GM18502 (cell line): ENCODE results near the gene STRIP1.

Experiments
- ATAC-seq: cut with Tn5 transposase; IDR thresholded peaks from one replicate; pipeline ENCODE4 v1.9.1; 2021; ENCODE audit warnings: mild to moderate bottlenecking; ENCODE audit not compliant: unreplicated experiment, poor library complexity

Gene STRIP1

GRCh38 chr1:110087812-110088738, 53.7 kb downstream of the STRIP1 start:
- ATAC-seq = peak; percentile 72

DNA sequence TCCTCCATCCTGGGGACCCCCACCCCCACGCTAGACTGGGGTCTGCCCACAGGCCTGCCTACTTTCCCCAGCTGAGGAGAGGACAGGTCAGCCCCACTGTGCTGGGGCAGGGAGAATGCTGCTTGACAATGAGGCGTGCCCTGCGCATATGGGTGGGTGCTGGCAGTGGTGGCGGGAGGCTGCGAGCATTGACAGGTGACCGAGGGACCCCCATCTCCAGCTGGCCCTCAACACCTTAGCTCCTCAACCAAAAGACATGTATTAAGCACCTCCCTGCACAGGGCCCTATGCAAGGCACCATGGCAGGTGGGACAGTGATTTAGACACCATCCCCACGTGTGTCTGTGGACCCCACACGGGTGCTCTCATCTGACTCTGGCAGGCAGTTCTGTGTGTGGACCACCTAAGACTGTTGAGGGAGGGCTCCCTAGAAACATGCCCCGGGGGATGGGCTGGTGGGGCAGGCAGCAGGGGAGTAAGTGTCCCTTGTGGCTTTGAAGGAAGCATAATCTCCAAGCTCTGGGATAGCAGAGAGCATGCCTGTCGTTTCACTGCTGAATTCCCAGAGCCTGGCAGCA, 54.4 kb downstream of the STRIP1 start:
- ATAC-seq = no peak

GRCh38 chr1:110089561-110090275, 55.3 kb downstream of the STRIP1 start:
- no peak for ATAC-seq

GRCh38 chr1:110091381-110091780, 57.0 kb downstream of the STRIP1 start:
- no peak for ATAC-seq

DNA sequence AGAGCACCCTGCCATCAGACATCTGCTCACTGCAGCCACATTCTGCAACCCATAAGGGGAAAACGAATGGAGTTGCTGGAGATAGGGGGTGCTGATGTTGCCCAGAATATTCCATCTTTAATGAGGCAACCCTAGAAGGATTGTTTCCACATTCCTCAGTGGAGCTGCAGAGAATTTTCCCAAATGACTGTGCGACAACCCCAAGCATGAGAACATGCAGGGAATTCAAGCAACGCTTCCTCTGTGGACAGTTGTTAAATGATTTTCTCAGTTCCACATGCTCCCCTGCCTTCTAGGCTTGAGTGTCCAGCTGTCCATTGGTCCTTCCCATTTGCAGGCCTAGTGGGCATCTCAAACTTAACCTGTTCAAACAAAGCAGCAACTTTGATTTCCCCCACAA, 57.4 kb downstream of the STRIP1 start:
- ATAC-seq = no peak

GRCh38 chr1:110092991-110093390, 58.6 kb downstream of the STRIP1 start:
- no peak for ATAC-seq

DNA sequence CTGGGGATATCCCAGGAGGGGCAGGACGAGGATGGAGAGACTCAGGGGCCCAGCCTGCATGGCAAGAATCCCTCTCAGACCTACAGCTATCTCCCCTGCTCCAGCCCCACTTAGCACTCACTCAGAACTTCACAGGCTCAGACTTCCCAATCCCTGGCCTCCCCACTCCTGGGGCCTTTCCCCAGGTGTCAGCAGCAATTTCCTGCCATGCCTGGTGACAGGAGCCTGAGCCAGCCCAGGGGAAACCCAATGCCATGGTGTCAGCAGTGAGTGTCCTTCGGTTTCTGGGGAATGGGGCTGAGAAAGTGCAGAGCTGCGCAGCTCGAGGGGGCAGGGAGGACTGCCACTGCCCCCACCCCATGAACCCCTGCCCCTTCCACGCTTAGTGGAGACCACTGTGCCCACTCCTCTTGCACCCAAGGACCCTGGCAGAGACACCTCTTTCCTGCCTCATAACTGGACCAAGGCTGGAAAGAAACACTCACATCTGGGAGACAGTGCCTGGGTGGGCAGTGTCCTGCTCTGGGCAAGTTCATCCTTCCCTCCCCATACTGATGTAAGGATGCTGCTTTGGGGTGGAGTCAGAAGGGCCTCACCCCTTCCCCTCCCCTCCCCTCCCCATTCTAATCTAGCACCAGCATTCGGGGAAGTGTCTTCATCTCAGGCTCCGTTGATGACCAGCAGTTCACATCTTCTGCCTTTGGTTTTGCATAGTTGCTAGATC, 60.7 kb downstream of the STRIP1 start:
- ATAC-seq = no peak

- no peak for ATAC-seq
Observed at GRCh38 chr1:110097507-110098221, 63.2 kb downstream of the STRIP1 start.

GRCh38 chr1:110098222-110099026, 64.0 kb downstream of the STRIP1 start:
- ATAC-seq = no peak

DNA sequence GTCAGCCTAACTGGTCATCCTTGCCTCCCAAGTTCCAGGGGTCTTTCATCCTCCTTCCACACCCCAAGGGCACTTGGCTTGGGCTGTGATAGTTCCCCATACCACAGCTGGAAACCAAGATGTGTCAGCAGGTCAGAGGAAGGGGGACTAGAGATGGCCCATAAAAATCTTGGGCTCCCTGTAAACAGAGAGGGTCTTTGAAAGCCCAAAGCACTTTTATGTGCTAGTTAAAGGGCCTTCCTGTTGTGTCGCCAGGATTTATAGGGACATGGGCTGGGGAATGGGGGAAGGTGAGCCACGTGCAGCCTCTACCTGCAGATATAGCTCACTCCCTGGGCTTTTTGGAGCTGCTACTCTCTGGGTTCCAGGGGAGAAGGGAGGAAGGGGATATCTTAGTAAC, 65.9 kb downstream of the STRIP1 start:
- ATAC-seq = no peak

DNA sequence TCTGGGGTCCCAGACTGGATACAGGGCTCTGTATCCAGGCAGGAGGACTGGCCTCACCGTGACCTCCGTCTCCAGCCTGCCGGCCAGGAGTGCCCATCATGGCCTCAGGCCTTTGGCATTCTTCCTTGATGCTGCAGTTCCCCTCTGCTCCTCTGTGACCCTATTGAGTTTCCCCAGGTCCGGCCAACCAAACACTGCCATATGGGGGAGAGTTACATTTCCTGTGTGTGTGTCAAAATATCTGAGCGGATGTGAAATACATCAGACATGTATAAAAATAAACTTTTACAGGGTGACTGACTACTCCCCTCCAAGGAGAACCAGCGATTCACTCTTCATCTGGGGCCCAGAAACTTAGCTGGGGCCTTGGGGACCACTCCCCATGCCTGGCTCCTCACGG, 67.7 kb downstream of the STRIP1 start:
- ATAC-seq = no peak
